IPS-18c (cell line): Measurements from ENCODE around the gene SLC37A4.
"Not testable (repeated sequence)": the region's sequence is repeated elsewhere in the genome, so short reads cannot be mapped to it uniquely, and the experiment has no call there.

Source experiments
- H3K4me3 ChIP-seq: 2 replicates; pipeline ENCODE4 v1.7.0; 2013; ENCODE audit warnings: low read depth, mild to moderate bottlenecking, low read length, moderate library complexity; ENCODE audit not compliant: insufficient read depth
- H3K9me3 ChIP-seq: one replicate; pipeline ENCODE4 v1.6.1; 2013; ENCODE audit warnings: mild to moderate bottlenecking, low read length, moderate library complexity; ENCODE audit not compliant: control insufficient read depth, insufficient read depth

The SLC37A4 gene

GRCh38 chr11:119000906-119001305 is 29.8 kb downstream of the SLC37A4 start:
- no peak overlapping the region for H3K4me3 ChIP-seq

GRCh38 chr11:118998822-118999221 is 31.9 kb downstream of the SLC37A4 start:
- H3K4me3 ChIP-seq = peak overlapping the region; percentile 77
- no peaks in the 10 kb centered on the region for H3K9me3 ChIP-seq

More at GRCh38 chr11:119000906-119001305, 29.8 kb downstream of the SLC37A4 start:
- no peaks in the 10 kb centered on the region for H3K9me3 ChIP-seq

GRCh38 chr11:118998388-118998717 is 32.3 kb downstream of the SLC37A4 start:
- Histone ChIP-seq H3K4me3 (peak overlapping the region; percentile 77), H3K9me3 (no peaks in the 10 kb centered on the region)

GRCh38 chr11:118997627-118998387 is 32.9 kb downstream of the SLC37A4 start, which contains the start of gene CENATAC:
CENATAC (plus strand) TSS chr11:118998138; CDS start chr11:118998198, 60 bp downstream.
- H3K9me3 ChIP-seq = no peaks in the 10 kb centered on the region
- peak within 1 kb of the TSS; percentile 77 for H3K4me3 ChIP-seq

GRCh38 chr11:118996926-118997626 is 33.6 kb downstream of the SLC37A4 start:
- Histone ChIP-seq H3K9me3 (peaks cover 2% of the 10 kb centered on the region), H3K4me3 (peak overlapping the region; percentile 77)

- not testable (repeated sequence) for H3K4me3 ChIP-seq, H3K9me3 ChIP-seq
These were observed 39.1 kb downstream of the SLC37A4 start for GRCh38 chr11:118991486-118992038.

- no peak overlapping the region for H3K4me3 ChIP-seq
- peaks cover 2% of the 10 kb centered on the region for H3K9me3 ChIP-seq
These were observed 42.4 kb downstream of the SLC37A4 start for GRCh38 chr11:118988280-118988679.

GRCh38 chr11:118984825-118985224 is 45.9 kb downstream of the SLC37A4 start:
- Histone ChIP-seq H3K9me3 (no peaks in the 10 kb centered on the region), H3K4me3 (no peak overlapping the region)

- H3K9me3 ChIP-seq, H3K4me3 ChIP-seq: not testable (repeated sequence)
These were observed 46.3 kb downstream of the SLC37A4 start for GRCh38 chr11:118984337-118984736.

- Histone ChIP-seq H3K4me3 (no peak overlapping the region), H3K9me3 (no peaks in the 10 kb centered on the region)
These were observed 50.3 kb downstream of the SLC37A4 start for GRCh38 chr11:118980191-118980881.

- H3K9me3 ChIP-seq = no peaks in the 10 kb centered on the region
These were observed 51.2 kb downstream of the SLC37A4 start for GRCh38 chr11:118979434-118979833.

GRCh38 chr11:118975771-118976709 is 54.6 kb downstream of the SLC37A4 start:
- H3K4me3 ChIP-seq = no peak overlapping the region
- H3K9me3 ChIP-seq = peaks cover 5% of the 10 kb centered on the region

More at GRCh38 chr11:118979434-118979833, 51.2 kb downstream of the SLC37A4 start:
- H3K4me3 ChIP-seq = no peak overlapping the region; the same call in 1 of the 2 replicates
